ENCODE measurements around the gene PGM2. TPM values are rescaled to one million over a fixed set of nuclear protein-coding genes. Genes with fewer than 3 reads are reported as not detected.

The PGM2 gene
- total RNA-seq, 1 donor from 2014 or later: 11.5 TPM

DNA sequence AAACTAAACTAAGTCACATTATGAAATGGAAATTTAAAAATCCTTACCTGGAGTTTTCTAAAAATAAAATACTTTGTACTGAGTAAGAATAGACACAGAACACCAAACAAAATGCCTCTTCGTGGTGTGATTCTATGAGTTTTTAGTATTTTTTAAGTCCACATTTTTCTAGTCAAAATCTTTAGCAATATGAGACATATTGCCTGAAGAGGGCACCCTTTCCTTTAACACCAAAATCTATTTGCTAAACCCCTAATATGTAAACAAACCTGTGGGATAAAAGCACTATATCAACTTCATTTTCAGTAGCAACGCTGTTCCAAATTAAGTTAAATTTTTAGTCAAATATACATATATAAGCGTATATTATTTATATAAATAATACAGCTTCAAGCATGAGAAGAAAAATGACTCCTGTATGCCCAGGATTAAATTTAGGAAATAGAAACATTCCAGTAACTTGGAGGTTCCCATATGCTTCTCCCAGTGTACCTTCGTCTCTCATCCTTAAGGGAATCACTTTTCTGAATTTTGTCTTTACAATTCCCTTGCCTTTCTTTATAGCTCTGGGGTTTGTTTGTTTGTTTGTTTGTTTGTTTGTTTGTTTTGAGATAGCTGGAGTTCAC, 23.0 kb upstream of the PGM2 start:
- intact Hi-C loops (cut with micrococcal nuclease): loop anchor here (5.0 kb wide), 1 partner anchor 234 kb away; no protein-coding TSS in a partner anchor
- Histone ChIP-seq H3K27ac (replicated peaks) (no peak overlapping the region), H3K4me1 (no peaks in the 10 kb centered on the region), H3K36me3 (no peaks in the 10 kb centered on the region), H3K27me3 (ENCODE audit: low read depth) (no peaks in the 10 kb centered on the region), H3K4me3 (no peak overlapping the region), H3K9me3 (replicated peaks) (no peaks in the 10 kb centered on the region)
- DNase-seq: no peak
- TF ChIP-seq, protein P1, sequence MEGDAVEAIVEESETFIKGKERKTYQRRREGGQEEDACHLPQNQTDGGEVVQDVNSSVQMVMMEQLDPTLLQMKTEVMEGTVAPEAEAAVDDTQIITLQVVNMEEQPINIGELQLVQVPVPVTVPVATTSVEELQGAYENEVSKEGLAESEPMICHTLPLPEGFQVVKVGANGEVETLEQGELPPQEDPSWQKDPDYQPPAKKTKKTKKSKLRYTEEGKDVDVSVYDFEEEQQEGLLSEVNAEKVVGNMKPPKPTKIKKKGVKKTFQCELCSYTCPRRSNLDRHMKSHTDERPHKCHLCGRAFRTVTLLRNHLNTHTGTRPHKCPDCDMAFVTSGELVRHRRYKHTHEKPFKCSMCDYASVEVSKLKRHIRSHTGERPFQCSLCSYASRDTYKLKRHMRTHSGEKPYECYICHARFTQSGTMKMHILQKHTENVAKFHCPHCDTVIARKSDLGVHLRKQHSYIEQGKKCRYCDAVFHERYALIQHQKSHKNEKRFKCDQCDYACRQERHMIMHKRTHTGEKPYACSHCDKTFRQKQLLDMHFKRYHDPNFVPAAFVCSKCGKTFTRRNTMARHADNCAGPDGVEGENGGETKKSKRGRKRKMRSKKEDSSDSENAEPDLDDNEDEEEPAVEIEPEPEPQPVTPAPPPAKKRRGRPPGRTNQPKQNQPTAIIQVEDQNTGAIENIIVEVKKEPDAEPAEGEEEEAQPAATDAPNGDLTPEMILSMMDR (IDR thresholded peaks at IDR 0.05; ENCODE audit: borderline replicate concordance): peak; percentile 67

DNA sequence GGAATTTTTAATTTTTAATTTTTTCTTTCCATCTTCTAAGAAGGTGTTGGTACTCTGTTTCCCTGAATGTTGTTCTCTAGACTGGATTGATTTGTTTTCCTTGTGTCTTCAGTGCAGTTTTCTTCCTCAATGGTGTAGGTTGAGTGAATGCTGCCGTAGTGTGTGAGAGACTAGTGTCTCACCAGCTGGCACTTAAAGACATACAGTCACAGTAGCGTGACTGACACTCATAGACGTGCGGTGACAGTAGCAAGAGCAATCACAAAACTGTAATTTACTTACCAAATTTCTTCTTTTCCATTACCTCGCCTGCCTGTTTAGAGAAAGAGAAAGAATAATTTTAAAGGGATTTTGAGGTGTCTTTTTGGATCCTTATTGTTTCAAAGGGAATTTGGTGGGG, 21.4 kb upstream of the PGM2 start:
- H3K4me1 ChIP-seq: no peaks in the 10 kb centered on the region
- H3K36me3 ChIP-seq: no peaks in the 10 kb centered on the region
- H3K4me3 ChIP-seq: no peak overlapping the region
- H3K27me3 ChIP-seq (ENCODE audit: low read depth): no peaks in the 10 kb centered on the region
- TF ChIP-seq, protein P1 (IDR thresholded peaks at IDR 0.05; ENCODE audit: borderline replicate concordance): no peak
- intact Hi-C loops (cut with micrococcal nuclease): no loop called here
- no peak overlapping the region for H3K27ac ChIP-seq (replicated peaks)
- DNase-seq: no peak
- no peaks in the 10 kb centered on the region for H3K9me3 ChIP-seq (replicated peaks)

DNA sequence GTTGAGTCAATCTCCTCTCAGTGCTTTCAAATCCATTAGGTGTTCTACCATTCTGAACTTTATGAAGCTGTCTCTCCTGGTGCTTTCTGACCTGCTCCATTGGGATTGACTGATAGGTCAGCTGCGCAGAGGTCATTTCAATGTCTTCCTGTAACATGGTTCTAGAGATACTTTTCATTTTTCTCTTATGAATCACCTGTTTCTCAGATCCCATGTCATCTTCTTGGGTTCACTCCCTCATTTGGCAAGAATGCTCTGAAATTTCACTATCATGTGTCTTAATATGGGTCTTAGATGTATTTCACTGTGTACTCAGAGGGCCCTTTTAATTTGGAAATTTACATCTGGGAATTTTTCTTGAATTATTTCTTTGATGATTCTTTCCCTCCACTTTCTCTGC, 13.8 kb upstream of the PGM2 start:
- Histone ChIP-seq H3K27me3 (ENCODE audit: low read depth) (no peaks in the 10 kb centered on the region), H3K4me3 (no peak overlapping the region), H3K9me3 (replicated peaks) (no peaks in the 10 kb centered on the region), H3K4me1 (peaks cover 7% of the 10 kb centered on the region), H3K36me3 (no peaks in the 10 kb centered on the region), H3K27ac (replicated peaks) (no peak overlapping the region)
- no peak for DNase-seq
- intact Hi-C loops (cut with micrococcal nuclease): no loop called here
- TF ChIP-seq, protein P1 (IDR thresholded peaks at IDR 0.05; ENCODE audit: borderline replicate concordance): no peak

DNA sequence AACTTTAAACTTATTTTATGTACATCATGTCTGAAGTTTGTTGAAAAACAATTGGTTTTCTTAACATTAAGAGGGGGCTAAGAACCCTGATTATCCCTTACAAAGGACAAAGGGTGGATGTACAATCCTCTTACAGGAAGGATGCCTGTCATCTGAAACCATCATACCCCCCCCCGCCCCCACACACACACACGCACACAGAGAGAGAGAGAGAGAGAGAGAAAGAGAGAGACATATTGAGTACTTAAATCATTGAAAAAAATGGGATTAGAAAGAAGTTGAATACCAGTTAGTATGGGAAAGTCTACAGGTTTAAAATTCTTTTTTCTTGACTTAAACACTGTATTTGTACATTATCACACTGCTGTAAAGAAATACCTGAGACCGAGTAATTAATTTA, 10.9 kb upstream of the PGM2 start:
- H3K27me3 ChIP-seq (ENCODE audit: low read depth): no peaks in the 10 kb centered on the region
- peaks cover 7% of the 10 kb centered on the region for H3K4me1 ChIP-seq
- no peaks in the 10 kb centered on the region for H3K36me3 ChIP-seq
- DNase-seq: no peak
- no peak overlapping the region for H3K4me3 ChIP-seq
- H3K27ac ChIP-seq (replicated peaks): no peak overlapping the region
- H3K9me3 ChIP-seq (replicated peaks): no peaks in the 10 kb centered on the region
- intact Hi-C loops (cut with micrococcal nuclease): no loop called here
- TF ChIP-seq, protein P1 (IDR thresholded peaks at IDR 0.05; ENCODE audit: borderline replicate concordance): no peak

DNA sequence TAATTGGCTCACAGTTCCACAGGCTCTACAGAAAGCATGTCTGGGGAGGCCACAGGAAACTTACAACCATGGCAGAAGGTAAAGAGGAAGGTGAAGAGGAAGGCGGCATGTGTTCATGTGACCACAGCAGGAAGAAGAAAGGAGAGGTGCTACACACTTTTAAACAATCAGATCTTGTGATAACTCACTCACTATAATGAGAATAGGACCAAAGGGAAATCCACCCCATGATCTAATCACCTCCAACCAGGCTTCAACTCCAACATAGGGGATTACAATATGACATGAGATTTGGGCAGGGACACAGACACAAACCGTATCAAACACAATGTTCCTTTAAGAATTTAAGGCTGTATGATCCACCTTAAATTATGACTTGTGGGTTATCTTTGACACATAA, 10.5 kb upstream of the PGM2 start:
- H3K27me3 ChIP-seq (ENCODE audit: low read depth): no peaks in the 10 kb centered on the region
- no peak overlapping the region for H3K4me3 ChIP-seq
- DNase-seq: no peak
- no peaks in the 10 kb centered on the region for H3K9me3 ChIP-seq (replicated peaks)
- TF ChIP-seq, protein P1 (IDR thresholded peaks at IDR 0.05; ENCODE audit: borderline replicate concordance): no peak
- intact Hi-C loops (cut with micrococcal nuclease): no loop called here
- H3K27ac ChIP-seq (replicated peaks): no peak overlapping the region
- H3K36me3 ChIP-seq: no peaks in the 10 kb centered on the region
- H3K4me1 ChIP-seq: peaks cover 7% of the 10 kb centered on the region
